GM12892 (cell line): ENCODE results near the gene DPF1.

Experiments
- POLR2A ChIP-seq: IDR thresholded peaks from 2 replicates; pipeline ENCODE4 v1.6.1; 2011; ENCODE audit warnings: low read depth, low read length, control low read depth
- POLR2AphosphoS5 ChIP-seq: IDR thresholded peaks from 2 replicates; pipeline ENCODE4 v1.6.1; 2011; ENCODE audit warnings: low read depth, low read length, control low read depth
- TAF1 ChIP-seq: IDR thresholded peaks from 2 replicates; pipeline ENCODE4 v1.6.1; 2011; ENCODE audit warnings: low read depth, mild to moderate bottlenecking, control low read depth, low read length, borderline replicate concordance

DNA sequence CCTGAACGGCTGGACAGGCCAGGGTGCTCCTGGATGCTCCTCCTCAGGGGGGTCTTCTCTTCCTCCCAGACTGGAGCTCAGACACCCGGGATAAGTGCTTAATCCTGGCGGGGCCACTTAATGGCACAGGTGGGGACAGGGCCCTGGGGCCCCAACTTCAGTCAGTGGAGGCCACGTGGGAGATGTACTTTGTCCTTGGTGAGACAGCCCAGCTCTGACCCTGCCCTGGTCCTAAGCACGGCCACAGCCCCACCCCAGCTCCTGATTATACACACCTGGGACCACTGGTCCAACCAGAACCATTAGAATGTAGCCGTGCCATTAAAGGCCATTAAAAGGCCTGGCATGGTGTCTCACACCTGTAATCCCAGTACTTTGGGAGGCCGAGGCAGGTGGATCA, 24.4 kb upstream of the DPF1 start:
- TF ChIP-seq TAF1, result no peak
- TF ChIP-seq POLR2AphosphoS5, result no peak
- TF ChIP-seq POLR2A, result no peak
